CD8-positive, alpha-beta memory T cell (primary cell): ENCODE data around the gene CSPG5. TPM values are rescaled to one million over a fixed set of nuclear protein-coding genes. Genes with fewer than 3 reads are reported as not detected.
A peak's percentile ranks its signal among the peaks of the same experiment; 100 is the strongest.

Experiments
- CTCF ChIA-PET: fragments of 350-600 bp; sonication (Branson Sonifier 250); formaldehyde crosslinking; loops from one replicate; lab custom pipeline; 2021; ENCODE audit warnings: antibody characterized with exemption; lab: Charles Lee
- POLR2A ChIA-PET: fragments of 350-600 bp; sonication (Branson Sonifier 250); formaldehyde crosslinking; loops from one replicate; lab custom pipeline; 2021; ENCODE audit warnings: antibody characterized with exemption; lab: Charles Lee
- DNase-seq, 5 donors: peaks; one replicate each; pipeline versions ENCODE4 v3.0.0 to v3.0.0-alpha.2; 2020 to 2022; ENCODE audit warnings: mixed read lengths in 1 of 5
- H3K27ac ChIP-seq: one replicate; pipeline ENCODE4 v1.7.0; 2013; ENCODE audit warnings: low read depth, mild to moderate bottlenecking, low read length, moderate library complexity
- H3K27me3 ChIP-seq: 2 replicates; pipeline ENCODE4 v1.7.0; 2013; ENCODE audit warnings: low read length, mild to moderate bottlenecking; ENCODE audit not compliant: insufficient read depth, poor library complexity, severe bottlenecking
- H3K36me3 ChIP-seq: 2 replicates; pipeline ENCODE4 v1.7.0; 2013; ENCODE audit warnings: mild to moderate bottlenecking, low read length, moderate library complexity; ENCODE audit not compliant: insufficient read depth
- H3K4me1 ChIP-seq: 2 replicates; pipeline ENCODE4 v1.7.0; 2013; ENCODE audit warnings: mild to moderate bottlenecking, low read length, moderate library complexity; ENCODE audit not compliant: insufficient read depth
- H3K4me3 ChIP-seq: 2 replicates; pipeline ENCODE4 v1.7.0; 2013; ENCODE audit warnings: mild to moderate bottlenecking, low read length
- H3K9me3 ChIP-seq: 2 replicates; pipeline ENCODE4 v1.7.0; 2013; ENCODE audit warnings: mild to moderate bottlenecking, low read length
- H3K27ac Mint-ChIP-seq, 8 donors: one replicate each; pipeline ENCODE4 v1.8.0; 2020 to 2021; ENCODE audit warnings: mixed read lengths in 8 of 8, mild to moderate bottlenecking in 6 of 8, inconsistent platforms in 3 of 8, moderate library complexity in 3 of 8
- H3K27me3 Mint-ChIP-seq, 2 donors: one replicate each; pipeline ENCODE4 v1.8.0; 2020 to 2021; ENCODE audit warnings: mixed read lengths in 2 of 2, mild to moderate bottlenecking in 1 of 2, moderate library complexity in 1 of 2
- H3K36me3 Mint-ChIP-seq, 3 donors: one replicate each; pipeline ENCODE4 v1.8.0; 2020 to 2021; ENCODE audit warnings: mixed read lengths in 3 of 3, inconsistent platforms in 1 of 3, mild to moderate bottlenecking in 1 of 3
- H3K4me1 Mint-ChIP-seq, 3 donors: one replicate each; pipeline ENCODE4 v1.8.0; 2020 to 2021; ENCODE audit warnings: mixed read lengths in 3 of 3, inconsistent platforms in 1 of 3, mild to moderate bottlenecking in 1 of 3
- H3K4me3 Mint-ChIP-seq, 7 donors: one replicate each; pipeline ENCODE4 v1.8.0; 2020 to 2021; ENCODE audit warnings: mixed read lengths in 7 of 7, mild to moderate bottlenecking in 6 of 7, moderate library complexity in 4 of 7, inconsistent platforms in 2 of 7
- H3K9me3 Mint-ChIP-seq, 5 donors: one replicate each; pipeline ENCODE4 v1.8.0; 2020 to 2022; ENCODE audit warnings: mixed read lengths in 5 of 5, mild to moderate bottlenecking in 3 of 5, moderate library complexity in 2 of 5, inconsistent platforms in 1 of 5
- polyA plus RNA-seq: library from polyadenylated mRNA; unstranded; fragments of 300-500 nt; fragmentation: Illumina TruSeq; gene quantifications from one replicate; pipeline ENCODE4 v1.2.3, GENCODE V29; 2021
- total RNA-seq, 2 experiments: library from RNA; stranded (reverse); gene quantifications; one replicate each; pipeline ENCODE4 v1.2.3, GENCODE V29; 2021

CSPG5 gene
- total and polyA plus RNA-seq, 3 experiments from 2014 or later = 0.50 to 0.53 TPM; not detected in 1

GRCh38 chr3:47581835-47582234 is 3.2 kb upstream of the CSPG5 start:
- no peaks in the 10 kb centered on the region for H3K36me3 ChIP-seq
- Mint-ChIP-seq H3K4me1 (peaks cover 0 to 3% (median 1%) of the 10 kb centered on the region in 3 donors), H3K27me3 (peaks cover 2 to 16% of the 10 kb centered on the region in 2 donors), H3K4me3 (peak overlapping the region in 1 of 7 donors; percentile 48), H3K9me3 (peaks cover 0 to 2% (median 0%) of the 10 kb centered on the region in 5 donors), H3K27ac (peak overlapping the region in 1 of 8 donors; percentile 28), H3K36me3 (peaks cover 0 to 13% (median 6%) of the 10 kb centered on the region in 3 donors)
- H3K27me3 ChIP-seq = peaks cover 14% of the 10 kb centered on the region
- H3K4me3 ChIP-seq = no peak overlapping the region
- ChIA-PET POLR2A (no interaction called here), CTCF (no interaction called here)
- no peaks in the 10 kb centered on the region for H3K9me3 ChIP-seq
- no peak overlapping the region for H3K27ac ChIP-seq
- peaks cover 3% of the 10 kb centered on the region for H3K4me1 ChIP-seq
- DNase-seq = no peak

DNA sequence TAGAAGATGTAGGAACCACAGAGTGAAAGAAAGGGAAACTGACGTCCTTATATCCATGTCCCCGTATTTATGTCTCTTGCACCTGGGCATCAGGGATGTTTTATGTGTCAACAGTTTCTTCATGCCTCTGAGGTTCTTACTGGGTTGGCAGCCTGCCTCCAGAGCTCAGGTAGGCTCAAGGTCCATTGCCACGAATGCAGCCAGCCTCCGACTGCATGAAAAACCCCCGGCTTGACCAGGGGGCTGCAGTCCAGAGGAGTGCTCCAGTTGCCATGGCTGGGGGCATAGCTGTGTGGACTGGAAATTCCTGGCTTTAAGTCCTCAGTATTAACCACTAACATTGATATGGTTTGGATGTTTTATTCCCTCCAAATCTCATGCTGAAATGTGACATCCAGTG is 2.8 kb upstream of the CSPG5 start:
- Mint-ChIP-seq H3K27ac (peak overlapping the region in 1 of 8 donors; percentile 28), H3K27me3 (peaks cover 2 to 16% of the 10 kb centered on the region in 2 donors), H3K36me3 (peaks cover 0 to 10% (median 6%) of the 10 kb centered on the region in 3 donors), H3K4me3 (peak overlapping the region in 2 of 7 donors; percentile 23 to 48), H3K4me1 (peaks cover 0 to 3% (median 1%) of the 10 kb centered on the region in 3 donors), H3K9me3 (peaks cover 0 to 2% (median 0%) of the 10 kb centered on the region in 5 donors)
- peaks cover 16% of the 10 kb centered on the region for H3K27me3 ChIP-seq
- ChIA-PET POLR2A (no interaction called here), CTCF (no interaction called here)
- DNase-seq = no peak
- no peaks in the 10 kb centered on the region for H3K36me3 ChIP-seq
- H3K4me1 ChIP-seq = peaks cover 3% of the 10 kb centered on the region
- H3K9me3 ChIP-seq = no peaks in the 10 kb centered on the region
- H3K27ac ChIP-seq = no peak overlapping the region
- no peak overlapping the region for H3K4me3 ChIP-seq

- H3K27me3 Mint-ChIP-seq = peaks cover 9 to 18% of the 10 kb centered on the region in 2 donors
- peaks cover 16% of the 10 kb centered on the region for H3K27me3 ChIP-seq
- H3K4me3 Mint-ChIP-seq = peak overlapping the region in 5 of 7 donors; percentile 25 to 70 (median 49)
- no peaks in the 10 kb centered on the region for H3K36me3 ChIP-seq
- no peak for DNase-seq
- H3K4me3 ChIP-seq = no peak overlapping the region
- H3K27ac ChIP-seq = no peak overlapping the region
- H3K9me3 Mint-ChIP-seq = peaks cover 0 to 2% (median 0%) of the 10 kb centered on the region in 5 donors
- H3K27ac Mint-ChIP-seq = no peak overlapping the region
- H3K4me1 Mint-ChIP-seq = peaks cover 0 to 3% (median 1%) of the 10 kb centered on the region in 3 donors
- H3K36me3 Mint-ChIP-seq = peaks cover 0 to 5% (median 2%) of the 10 kb centered on the region in 3 donors
- peaks cover 3% of the 10 kb centered on the region for H3K4me1 ChIP-seq
- POLR2A ChIA-PET = no interaction called here
- no peaks in the 10 kb centered on the region for H3K9me3 ChIP-seq
- CTCF ChIA-PET = no interaction called here
Observed at GRCh38 chr3:47580481-47580880, 1.8 kb upstream of the CSPG5 start.

DNA sequence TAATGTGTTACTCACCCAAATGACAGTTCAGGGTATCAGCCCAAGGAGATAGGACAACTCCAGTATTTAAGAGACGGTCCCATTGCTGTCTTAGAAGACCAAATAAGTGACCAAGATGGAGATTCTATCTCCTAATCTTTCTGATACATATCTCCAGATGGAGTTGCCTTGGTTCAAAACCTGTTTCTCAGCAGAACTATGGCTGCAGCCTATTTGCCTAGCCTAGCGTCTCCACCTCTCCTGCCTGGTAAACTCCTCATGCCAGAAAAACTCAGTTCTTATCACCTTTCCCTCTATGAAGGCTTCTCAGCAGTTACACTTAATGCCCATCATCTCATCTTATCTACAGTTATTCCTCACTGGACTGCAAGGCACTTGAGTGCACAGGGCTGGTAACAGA is 1.2 kb upstream of the CSPG5 start:
- ChIA-PET POLR2A (no interaction called here), CTCF (no interaction called here)
- no peak for DNase-seq
- Histone ChIP-seq H3K27ac (no peak overlapping the region), H3K9me3 (no peaks in the 10 kb centered on the region), H3K4me1 (peaks cover 3% of the 10 kb centered on the region), H3K36me3 (no peaks in the 10 kb centered on the region), H3K27me3 (peaks cover 16% of the 10 kb centered on the region), H3K4me3 (no peak overlapping the region)
- Mint-ChIP-seq H3K27ac (peak overlapping the region in 1 of 8 donors; percentile 11), H3K36me3 (no peaks in the 10 kb centered on the region), H3K4me3 (peak overlapping the region; percentile 43 to 73 (median 68)), H3K4me1 (peaks cover 0 to 3% (median 1%) of the 10 kb centered on the region in 3 donors), H3K9me3 (peaks cover 0 to 2% (median 0%) of the 10 kb centered on the region in 5 donors), H3K27me3 (peaks cover 9 to 23% of the 10 kb centered on the region in 2 donors)

DNA sequence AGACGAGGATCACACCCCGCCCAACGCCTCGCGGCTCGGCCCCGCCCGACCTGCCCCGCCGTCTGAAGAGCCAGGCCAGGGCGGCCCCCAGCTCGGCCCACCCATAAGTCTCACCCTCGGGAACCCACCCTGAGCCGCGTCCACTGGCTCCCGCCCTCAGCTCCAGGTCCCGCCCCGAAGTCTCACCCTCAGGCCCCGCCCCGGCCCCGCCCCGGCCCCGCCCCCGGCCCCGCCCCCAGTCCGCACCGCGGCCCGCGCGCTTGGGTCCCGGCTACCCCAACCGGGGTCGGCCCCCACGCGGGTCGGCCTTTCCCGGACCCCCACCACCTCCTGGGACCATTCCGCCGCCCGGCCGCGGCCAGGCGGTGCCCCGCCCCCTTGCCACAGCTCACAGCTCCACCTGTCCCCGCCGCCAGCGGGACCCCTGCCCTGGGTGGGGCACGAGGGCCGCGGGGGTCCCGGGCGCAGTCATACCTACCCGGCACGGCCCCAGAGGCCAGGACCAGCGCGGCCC is 489 bp downstream of the CSPG5 start:
- Mint-ChIP-seq H3K36me3 (no peaks in the 10 kb centered on the region), H3K4me1 (peaks cover 0 to 3% (median 1%) of the 10 kb centered on the region in 3 donors), H3K4me3 (peak overlapping the region; percentile 34 to 78 (median 69)), H3K27me3 (peaks cover 15 to 31% of the 10 kb centered on the region in 2 donors), H3K27ac (no peak overlapping the region), H3K9me3 (peaks cover 0 to 2% (median 0%) of the 10 kb centered on the region in 5 donors)
- Histone ChIP-seq H3K9me3 (no peaks in the 10 kb centered on the region), H3K4me1 (peaks cover 3% of the 10 kb centered on the region), H3K27me3 (peaks cover 16% of the 10 kb centered on the region), H3K4me3 (peak overlapping the region; percentile 41), H3K36me3 (no peaks in the 10 kb centered on the region), H3K27ac (no peak overlapping the region)
- CTCF ChIA-PET = no interaction called here
- POLR2A ChIA-PET = no interaction called here
- DNase-seq = peak; percentile 27 to 72 (median 40)

- Mint-ChIP-seq H3K27ac (peak overlapping the region in 1 of 8 donors; percentile 29), H3K9me3 (peaks cover 0 to 2% (median 0%) of the 10 kb centered on the region in 5 donors), H3K36me3 (no peaks in the 10 kb centered on the region), H3K4me3 (peak overlapping the region; percentile 34 to 78 (median 69)), H3K27me3 (peaks cover 17 to 31% of the 10 kb centered on the region in 2 donors), H3K4me1 (peaks cover 0 to 3% (median 1%) of the 10 kb centered on the region in 3 donors)
- Histone ChIP-seq H3K36me3 (no peaks in the 10 kb centered on the region), H3K27ac (no peak overlapping the region), H3K4me3 (peak overlapping the region; percentile 41), H3K4me1 (peaks cover 3% of the 10 kb centered on the region), H3K9me3 (no peaks in the 10 kb centered on the region), H3K27me3 (peaks cover 16% of the 10 kb centered on the region)
- ChIA-PET POLR2A (no interaction called here), CTCF (no interaction called here)
- no peak for DNase-seq
Observed at GRCh38 chr3:47577583-47578118, 1.0 kb downstream of the CSPG5 start.

- Histone ChIP-seq H3K9me3 (no peaks in the 10 kb centered on the region), H3K36me3 (no peaks in the 10 kb centered on the region), H3K27me3 (peaks cover 10% of the 10 kb centered on the region), H3K4me1 (peaks cover 3% of the 10 kb centered on the region), H3K27ac (no peak overlapping the region), H3K4me3 (no peak overlapping the region)
- no peaks in the 10 kb centered on the region for H3K4me1 Mint-ChIP-seq
- no peak for DNase-seq
- H3K27me3 Mint-ChIP-seq = peaks cover 24 to 29% of the 10 kb centered on the region in 2 donors
- ChIA-PET POLR2A (no interaction called here), CTCF (no interaction called here)
- H3K36me3 Mint-ChIP-seq = no peaks in the 10 kb centered on the region
- no peaks in the 10 kb centered on the region for H3K9me3 Mint-ChIP-seq
- H3K27ac Mint-ChIP-seq = peak overlapping the region in 1 of 8 donors; percentile 55
- peak overlapping the region in 3 of 7 donors; percentile 2 to 32 (median 23) for H3K4me3 Mint-ChIP-seq
Observed at GRCh38 chr3:47573190-47574172, 5.2 kb downstream of the CSPG5 start.
